GM18519 (cell line): ENCODE results near the gene PHC2.

Experiments used
- ATAC-seq: cut with Tn5 transposase; IDR thresholded peaks from one replicate; pipeline ENCODE4 v1.9.1; 2021; ENCODE audit warnings: mild to moderate bottlenecking, moderate library complexity; ENCODE audit not compliant: unreplicated experiment, low FRiP score

The PHC2 gene

GRCh38 chr1:33391343-33392078, 39.4 kb downstream of the PHC2 start:
- no peak for ATAC-seq

GRCh38 chr1:33390542-33390941, 40.4 kb downstream of the PHC2 start:
- ATAC-seq = no peak

- ATAC-seq = no peak
Observed at GRCh38 chr1:33388805-33389771, 41.8 kb downstream of the PHC2 start.

GRCh38 chr1:33387625-33388024, 43.3 kb downstream of the PHC2 start:
- no peak for ATAC-seq

GRCh38 chr1:33385251-33385650, 45.6 kb downstream of the PHC2 start:
- no peak for ATAC-seq

GRCh38 chr1:33384040-33384812, 46.7 kb downstream of the PHC2 start:
- no peak for ATAC-seq

- ATAC-seq = no peak
Observed at GRCh38 chr1:33383489-33383888, 47.4 kb downstream of the PHC2 start.

GRCh38 chr1:33382661-33383415, 48.1 kb downstream of the PHC2 start:
- no peak for ATAC-seq

- no peak for ATAC-seq
Observed at GRCh38 chr1:33381977-33382376, 48.9 kb downstream of the PHC2 start.

GRCh38 chr1:33380811-33381210, 50.1 kb downstream of the PHC2 start:
- ATAC-seq = no peak

- no peak for ATAC-seq
Observed at GRCh38 chr1:33379631-33380354, 51.1 kb downstream of the PHC2 start.

GRCh38 chr1:33378976-33379375, 51.9 kb downstream of the PHC2 start:
- ATAC-seq = no peak

- ATAC-seq = no peak
Observed at GRCh38 chr1:33378524-33378923, 52.4 kb downstream of the PHC2 start.

GRCh38 chr1:33377756-33378155, 53.1 kb downstream of the PHC2 start:
- ATAC-seq = no peak

GRCh38 chr1:33377013-33377412, 53.9 kb downstream of the PHC2 start:
- no peak for ATAC-seq

- ATAC-seq = no peak
Observed at GRCh38 chr1:33375316-33375715, 55.6 kb downstream of the PHC2 start.

- no peak for ATAC-seq
Observed at GRCh38 chr1:33374336-33375105, 56.4 kb downstream of the PHC2 start.

- no peak for ATAC-seq
Observed at GRCh38 chr1:33373606-33374005, 57.3 kb downstream of the PHC2 start.

- ATAC-seq = no peak
Observed at GRCh38 chr1:33372677-33373076, 58.2 kb downstream of the PHC2 start.
